Frontal cortex (tissue), 4 donors: Measurements from ENCODE around the gene NPEPL1. TPM values are rescaled to one million over a fixed set of nuclear protein-coding genes. Genes with fewer than 3 reads are reported as not detected.
A peak's percentile ranks its signal among the peaks of the same experiment; 100 is the strongest.
"Not testable (repeated sequence)": the region's sequence is repeated elsewhere in the genome, so short reads cannot be mapped to it uniquely, and the experiment has no call there.

Experiments used
- DNase-seq, 2 donors: peaks; one replicate each; pipeline ENCODE4 v3.0.0; 2012; ENCODE audit warnings: low spot score in 2 of 2
- FAIRE-seq: peaks from 2 replicates; lab custom pipeline; 2012; peaks lifted over from hg19 to GRCh38; lab: Jason Lieb, UNC
- total RNA-seq: library from RNA; depleted of rRNA; stranded (reverse); fragments of >200 nt; gene quantifications from one replicate; pipeline ENCODE4 v1.2.3, GENCODE V29; 2014
- donor health status: control.
- donor health status: control.
- donor health status: control.

NPEPL1 gene, protein sequence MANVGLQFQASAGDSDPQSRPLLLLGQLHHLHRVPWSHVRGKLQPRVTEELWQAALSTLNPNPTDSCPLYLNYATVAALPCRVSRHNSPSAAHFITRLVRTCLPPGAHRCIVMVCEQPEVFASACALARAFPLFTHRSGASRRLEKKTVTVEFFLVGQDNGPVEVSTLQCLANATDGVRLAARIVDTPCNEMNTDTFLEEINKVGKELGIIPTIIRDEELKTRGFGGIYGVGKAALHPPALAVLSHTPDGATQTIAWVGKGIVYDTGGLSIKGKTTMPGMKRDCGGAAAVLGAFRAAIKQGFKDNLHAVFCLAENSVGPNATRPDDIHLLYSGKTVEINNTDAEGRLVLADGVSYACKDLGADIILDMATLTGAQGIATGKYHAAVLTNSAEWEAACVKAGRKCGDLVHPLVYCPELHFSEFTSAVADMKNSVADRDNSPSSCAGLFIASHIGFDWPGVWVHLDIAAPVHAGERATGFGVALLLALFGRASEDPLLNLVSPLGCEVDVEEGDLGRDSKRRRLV
- 10.2 TPM for total RNA-seq

DNA sequence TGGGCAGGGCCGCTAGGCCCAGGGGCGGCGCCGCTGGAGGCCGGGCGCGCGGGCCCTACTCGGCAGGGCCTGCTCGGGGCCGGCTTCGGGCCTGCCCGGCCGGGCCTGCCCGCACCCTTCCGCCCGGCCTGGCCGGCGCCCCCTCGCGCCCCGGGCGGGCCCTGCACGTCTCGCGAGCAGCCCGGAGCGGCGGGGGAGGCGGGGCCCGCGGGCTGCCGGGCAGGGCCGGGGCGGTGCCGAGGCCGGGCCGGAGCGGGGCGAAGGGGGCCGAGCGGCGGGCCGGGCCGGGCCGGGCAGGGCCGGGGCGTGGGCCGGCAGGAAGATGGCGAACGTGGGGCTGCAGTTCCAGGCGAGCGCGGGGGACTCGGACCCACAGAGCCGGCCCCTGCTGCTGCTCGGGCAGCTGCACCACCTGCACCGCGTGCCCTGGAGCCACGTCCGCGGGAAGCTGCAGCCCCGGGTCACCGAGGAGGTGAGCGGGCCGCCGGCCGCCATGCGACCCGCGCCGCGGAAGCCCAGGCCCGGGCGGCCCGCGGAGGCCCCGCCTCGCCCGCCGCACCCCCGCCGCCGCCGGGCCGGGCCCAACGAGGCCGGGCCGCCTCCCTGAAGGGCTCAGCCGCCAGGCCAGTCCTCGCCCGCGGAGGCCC, at the start of gene NPEPL1:
Gene NPEPL1 (plus strand): TSS at position 222 of the 647 bp plus-strand sequence. CDS start 101 bp downstream, at position 323.
- DNase-seq: peak; percentile 86 to 91
- FAIRE-seq: no peak

DNA sequence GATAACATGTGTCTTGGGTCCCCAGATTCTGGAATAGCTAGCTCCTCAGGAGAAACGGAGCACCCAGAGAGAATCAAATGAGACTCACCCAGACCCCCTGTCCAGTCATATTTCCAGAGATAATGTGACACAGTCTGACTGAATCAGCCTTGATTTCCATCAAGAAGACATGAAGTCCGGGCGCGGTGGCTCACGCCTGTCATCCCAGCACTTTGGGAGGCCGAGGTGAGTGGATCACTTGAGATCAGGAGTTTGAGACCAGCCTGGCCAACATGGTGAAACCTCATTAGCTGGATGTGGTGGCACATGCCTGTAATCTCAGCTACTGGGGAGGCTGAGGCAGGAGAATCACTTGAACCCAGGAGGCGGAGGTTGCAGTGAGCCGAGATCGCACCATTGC, 49.7 kb upstream of the NPEPL1 start:
- not testable (repeated sequence) for DNase-seq, FAIRE-seq

DNA sequence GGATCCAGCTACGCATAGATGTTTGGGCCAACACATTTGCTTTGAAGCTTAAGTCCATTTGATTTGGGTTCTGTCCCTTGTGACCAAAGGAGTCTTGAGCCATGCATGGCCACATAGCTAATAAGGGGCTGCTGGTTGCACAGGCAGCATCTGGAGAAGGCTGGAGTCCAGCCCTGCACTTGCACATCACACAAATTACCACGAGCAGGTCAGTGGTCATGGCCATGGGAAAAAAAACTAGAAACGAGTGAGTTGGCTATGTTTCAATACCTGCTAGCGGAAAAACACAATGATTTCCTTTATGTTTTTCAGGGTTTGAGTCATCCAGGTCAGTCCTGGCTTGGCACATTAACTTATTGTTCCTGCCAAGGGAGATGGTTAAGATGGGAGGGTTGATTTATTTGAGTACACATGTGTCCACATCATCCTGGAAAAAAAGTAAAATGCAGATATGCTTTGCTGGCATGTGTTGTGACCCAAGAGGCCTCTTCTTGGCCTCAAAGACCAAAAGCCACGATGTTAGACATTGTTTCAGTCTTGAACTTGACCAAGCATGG, 47.1 kb upstream of the NPEPL1 start:
- FAIRE-seq (no peak), DNase-seq (no peak)

DNA sequence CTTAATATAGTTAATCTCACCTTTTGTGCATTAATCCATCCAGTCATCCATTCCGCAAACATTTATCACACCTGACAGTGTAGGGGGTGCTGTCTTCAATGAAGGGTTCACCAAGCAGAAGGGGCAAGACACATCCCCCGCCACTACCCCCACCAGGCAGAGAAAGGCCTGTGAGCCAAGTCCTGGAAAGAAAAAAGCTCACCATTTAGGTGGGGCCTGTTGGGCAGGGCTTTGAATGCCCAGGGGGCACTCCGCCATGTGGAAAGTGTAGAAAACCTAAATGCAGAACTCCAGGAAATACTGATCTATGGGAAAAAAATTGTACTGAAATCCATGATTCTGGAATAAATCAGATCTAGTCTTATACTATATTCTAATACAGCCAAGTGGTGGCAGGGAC, 46.3 kb upstream of the NPEPL1 start:
- FAIRE-seq: no peak
- no peak for DNase-seq

DNA sequence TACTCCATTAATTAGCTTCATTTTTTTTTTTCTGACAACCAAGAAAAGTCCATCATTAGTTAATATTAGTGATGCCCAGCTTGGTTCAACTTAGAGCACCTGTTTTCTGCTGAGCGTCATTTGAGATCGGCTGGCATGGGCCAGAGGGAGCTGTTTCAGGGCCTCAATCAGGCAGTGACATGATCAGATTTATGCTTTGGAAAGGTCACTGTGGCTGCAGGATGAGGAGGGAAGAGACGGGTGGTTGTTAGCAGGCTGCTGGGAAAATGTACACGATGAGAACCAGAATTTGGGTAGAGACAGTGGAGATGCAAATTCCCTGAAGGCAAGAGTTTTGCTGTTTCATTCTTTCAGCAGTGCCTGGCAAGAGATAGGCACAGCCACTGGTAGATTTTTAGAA, 45.9 kb upstream of the NPEPL1 start:
- DNase-seq (no peak), FAIRE-seq (no peak)

DNA sequence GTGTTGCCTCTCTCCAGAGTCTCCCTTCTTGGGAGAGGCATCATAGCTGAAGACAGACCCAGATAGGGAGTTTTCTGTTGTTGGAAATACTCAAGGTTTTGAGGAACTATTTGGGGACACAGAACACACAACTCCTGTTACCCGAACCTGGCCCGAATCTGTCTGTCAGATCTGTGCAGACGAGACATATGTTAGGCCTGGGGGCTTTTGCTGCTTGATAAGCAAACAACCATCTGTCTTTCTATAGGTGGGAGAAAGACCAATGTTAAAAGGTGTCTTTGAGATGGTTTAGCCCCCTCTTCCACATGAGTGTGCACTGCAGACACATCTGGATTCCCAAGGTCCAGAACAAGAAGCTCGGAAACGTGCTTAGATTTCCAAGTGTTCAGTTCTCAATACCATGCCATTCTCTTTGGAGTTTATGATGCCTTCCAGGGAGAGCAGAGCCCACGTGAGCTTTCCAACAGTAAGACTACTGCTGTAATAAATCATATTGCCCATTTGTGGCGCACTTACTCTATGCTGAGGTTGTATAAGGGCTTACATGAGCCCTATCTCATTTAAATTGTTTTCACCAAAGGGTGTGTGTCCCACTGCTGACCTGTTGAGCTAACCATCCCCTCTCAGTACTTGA, 45.3 kb upstream of the NPEPL1 start:
- FAIRE-seq (no peak), DNase-seq (no peak)

DNA sequence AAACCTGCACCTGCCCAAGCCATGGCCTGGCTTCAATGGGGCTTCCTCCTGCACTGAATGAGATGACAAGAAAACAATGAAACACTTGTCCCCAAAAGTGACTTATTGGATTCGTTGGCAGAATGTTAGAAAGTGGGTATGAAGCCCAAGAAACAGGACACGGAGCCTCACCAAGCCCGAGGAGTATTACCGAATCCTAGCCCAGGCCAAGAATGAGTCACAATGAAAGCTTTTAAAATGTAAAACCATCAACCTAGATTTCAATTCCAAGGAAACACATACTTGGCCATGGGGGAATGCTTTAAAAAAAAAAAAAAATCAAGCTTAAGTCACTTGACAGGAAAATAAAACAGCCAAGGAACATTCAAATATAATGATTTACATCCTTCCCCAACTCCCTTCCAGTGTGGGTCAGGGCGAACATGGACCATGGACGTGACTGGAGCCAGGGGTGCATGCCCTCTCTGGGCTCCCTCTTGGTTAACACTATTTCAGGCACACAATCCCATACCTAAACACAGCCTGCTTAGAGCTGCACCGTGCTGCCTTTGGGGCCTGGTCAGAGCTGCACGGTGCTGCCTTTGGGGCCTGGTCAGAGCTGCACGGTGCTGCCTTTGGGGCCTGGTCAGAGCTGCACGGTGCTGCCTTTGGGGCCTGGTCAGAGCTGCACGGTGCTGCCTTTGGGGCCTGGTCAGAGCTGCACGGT, 44.7 kb upstream of the NPEPL1 start:
- no peak for DNase-seq
- FAIRE-seq: no peak

DNA sequence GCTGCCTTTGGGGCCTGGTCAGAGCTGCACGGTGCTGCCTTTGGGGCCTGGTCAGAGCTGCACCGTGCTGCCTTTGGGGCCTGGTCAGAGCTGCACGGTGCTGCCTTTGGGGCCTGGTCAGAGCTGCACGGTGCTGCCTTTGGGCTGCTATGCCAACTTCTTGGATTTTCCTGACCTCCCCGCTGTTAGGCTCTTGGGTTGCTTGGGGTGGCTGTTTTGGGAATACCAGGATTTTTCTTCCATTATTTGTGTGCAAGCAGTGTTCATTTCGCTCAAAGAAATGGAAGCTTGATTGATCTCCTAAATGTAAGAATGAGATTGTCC, 44.1 kb upstream of the NPEPL1 start:
- not testable (repeated sequence) for FAIRE-seq, DNase-seq

DNA sequence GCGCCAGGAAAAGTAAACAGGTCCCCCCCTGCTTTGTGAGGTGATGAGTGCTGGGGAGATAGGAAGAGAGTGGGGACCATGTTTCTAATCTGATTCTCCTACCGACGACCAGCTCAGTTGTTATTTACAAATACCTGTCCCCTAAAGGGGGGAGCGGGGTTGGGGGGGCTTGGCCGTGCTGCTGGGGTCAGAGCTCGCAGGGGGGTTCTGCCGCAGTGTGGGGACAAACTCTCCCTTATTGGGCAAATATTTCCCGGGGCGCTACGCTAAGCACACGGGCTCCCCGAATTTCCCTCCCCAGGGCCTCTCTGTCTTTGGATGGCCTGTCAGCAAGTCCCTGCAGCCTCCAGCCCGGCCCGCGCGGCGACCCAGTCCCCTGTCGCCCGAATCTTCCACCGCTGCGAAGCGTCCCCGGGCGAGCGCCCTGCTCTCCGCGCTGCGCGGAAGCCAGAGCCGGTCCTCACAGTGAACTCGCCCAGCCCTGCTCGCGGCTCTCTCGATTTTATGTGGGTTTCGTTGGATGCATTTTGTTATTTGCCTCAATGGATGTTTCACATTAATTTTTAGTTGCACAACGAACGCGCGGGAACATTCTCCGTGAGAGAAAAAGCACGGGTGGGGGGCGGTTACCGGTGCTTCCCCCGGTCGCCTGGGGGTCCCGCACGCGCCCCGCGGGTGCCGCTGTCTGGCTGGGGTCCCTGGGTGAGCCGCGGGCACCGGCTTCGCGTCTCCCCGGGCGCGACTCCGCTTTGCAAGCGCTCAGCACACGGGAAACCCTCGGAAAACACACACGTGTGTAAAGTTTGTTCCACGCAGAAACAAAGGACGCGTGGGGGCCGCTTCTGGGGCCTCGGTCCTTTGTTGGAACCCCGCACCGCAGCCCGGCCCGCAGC, 43.1 kb upstream of the NPEPL1 start:
- DNase-seq (peak in 1 of 2 donors; percentile 33), FAIRE-seq (no peak)

DNA sequence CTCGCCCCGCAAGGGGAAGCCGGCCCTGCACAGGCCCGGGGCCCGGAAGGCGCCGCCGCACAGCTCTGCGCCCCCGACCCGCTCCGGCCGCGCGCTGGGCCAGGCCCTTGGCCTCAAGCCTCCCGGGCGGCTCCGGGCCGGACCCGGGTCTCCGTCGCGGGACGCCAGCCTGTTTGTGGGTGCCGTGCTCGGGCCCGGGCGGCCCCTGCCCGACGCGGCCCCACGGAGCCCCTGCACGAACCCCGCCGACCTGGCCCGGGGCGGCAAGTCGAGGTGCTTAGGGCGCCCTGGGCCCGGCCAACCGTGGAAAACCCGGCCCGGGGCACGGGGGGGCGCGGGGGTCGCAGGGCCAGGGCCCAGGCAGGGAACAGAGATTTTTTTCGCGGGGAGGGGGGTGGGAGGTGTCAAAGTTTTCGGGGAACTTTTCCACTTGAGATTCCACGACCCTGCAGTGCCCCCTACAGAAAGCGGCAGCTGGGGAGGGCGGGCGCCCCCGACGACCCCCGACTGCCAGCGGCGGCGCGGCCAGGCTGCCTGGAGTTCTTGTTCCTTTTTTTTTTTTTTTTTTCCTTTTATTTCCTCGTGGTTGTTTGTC, 42.3 kb upstream of the NPEPL1 start:
- peak; percentile 68 to 77 for DNase-seq
- no peak for FAIRE-seq

DNA sequence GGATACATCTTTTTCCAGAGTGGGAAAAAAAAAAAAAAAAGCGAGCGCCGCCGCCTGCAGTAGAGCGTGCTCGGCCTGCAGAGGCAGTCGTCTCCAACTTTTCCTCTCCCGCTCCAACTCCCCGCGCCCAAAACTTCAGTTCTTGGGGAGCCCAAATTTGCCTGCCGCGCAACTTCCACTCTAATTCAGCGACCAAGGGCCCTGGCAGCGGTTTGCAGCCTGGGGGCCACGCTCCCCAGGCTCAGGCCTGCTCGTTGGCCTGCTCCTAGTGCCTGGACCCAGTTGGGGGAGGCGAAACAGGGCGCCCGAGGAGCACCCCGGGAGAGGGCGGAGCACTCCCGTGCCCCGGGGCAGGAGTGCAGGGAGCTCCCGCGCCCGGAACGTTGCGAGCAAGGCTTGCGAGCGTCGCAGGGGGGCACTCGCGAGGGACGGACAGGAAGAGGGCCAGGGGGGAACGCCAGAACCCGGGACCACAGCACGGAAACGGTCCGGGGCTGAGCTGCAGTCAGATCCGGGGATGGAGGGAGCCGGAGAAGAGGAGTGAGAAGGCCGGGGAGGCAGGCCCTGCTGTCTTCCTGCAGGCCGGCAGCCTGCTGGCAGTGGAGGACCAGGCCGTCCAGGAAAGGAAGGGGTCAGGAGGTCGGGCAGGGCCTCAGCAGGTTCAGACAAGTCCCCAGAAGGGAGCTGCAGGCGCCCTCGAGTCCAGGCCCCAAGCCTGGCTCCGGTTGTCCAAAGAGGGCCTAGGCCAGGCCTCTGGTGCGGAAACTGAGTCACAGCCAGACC, 41.6 kb upstream of the NPEPL1 start, which contains the start of gene STX16:
Gene STX16 (plus strand): TSS at position 508 of the 783 bp plus-strand sequence. CDS start 724 bp downstream, outside the sequence.
- FAIRE-seq (no peak), DNase-seq (peak; percentile 93)

DNA sequence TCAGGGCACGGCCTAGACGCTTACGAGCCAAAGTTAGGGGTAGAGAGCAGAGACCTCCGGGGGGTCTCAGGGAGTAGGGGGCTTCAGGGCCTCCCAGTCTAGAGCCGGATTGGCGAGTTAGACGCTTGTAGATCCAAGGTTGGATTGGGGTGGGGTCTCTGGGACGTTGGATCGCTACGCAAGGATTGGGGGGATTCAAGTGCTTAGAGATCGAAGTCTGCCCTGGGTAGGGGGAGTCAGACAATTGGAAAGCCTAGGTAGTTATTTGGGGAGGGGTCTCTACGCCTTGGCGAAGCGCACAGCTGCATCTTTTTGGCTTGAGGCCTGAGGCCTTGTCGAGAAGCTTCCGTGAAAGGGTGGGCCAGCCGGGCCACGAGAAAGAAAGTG, 41.0 kb upstream of the NPEPL1 start:
- DNase-seq: peak in 1 of 2 donors; percentile 63
- FAIRE-seq: no peak

DNA sequence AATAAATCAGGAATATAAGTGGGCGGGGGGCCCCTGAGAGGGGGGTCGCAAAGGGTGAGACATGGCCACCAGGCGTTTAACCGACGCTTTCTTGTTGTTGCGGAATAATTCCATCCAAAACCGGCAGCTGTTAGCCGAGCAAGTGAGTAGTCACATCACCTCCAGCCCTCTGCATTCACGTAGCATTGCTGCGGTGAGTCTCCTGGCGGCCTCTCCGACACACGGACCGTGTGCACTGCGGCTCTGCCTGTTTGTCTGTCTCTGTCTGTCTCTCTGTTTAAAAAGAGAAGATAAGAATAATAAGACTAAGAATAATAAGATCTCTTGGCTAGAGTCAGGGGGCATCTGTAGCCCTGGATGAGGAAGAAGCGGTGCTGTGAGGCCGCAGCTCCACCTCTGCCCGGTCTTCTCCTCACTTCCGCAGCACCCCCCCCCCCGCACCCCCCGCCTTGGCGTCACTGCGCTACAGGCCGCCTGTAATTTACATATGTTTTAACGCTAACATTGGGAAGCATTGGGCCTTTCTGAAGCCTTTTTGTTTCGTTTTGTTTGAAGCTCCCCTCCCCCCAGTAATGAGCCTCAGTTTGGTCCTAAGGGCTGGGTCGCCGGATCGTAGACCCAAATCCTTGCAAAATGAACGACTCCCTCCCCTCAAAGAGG, 40.5 kb upstream of the NPEPL1 start:
- FAIRE-seq: no peak

DNA sequence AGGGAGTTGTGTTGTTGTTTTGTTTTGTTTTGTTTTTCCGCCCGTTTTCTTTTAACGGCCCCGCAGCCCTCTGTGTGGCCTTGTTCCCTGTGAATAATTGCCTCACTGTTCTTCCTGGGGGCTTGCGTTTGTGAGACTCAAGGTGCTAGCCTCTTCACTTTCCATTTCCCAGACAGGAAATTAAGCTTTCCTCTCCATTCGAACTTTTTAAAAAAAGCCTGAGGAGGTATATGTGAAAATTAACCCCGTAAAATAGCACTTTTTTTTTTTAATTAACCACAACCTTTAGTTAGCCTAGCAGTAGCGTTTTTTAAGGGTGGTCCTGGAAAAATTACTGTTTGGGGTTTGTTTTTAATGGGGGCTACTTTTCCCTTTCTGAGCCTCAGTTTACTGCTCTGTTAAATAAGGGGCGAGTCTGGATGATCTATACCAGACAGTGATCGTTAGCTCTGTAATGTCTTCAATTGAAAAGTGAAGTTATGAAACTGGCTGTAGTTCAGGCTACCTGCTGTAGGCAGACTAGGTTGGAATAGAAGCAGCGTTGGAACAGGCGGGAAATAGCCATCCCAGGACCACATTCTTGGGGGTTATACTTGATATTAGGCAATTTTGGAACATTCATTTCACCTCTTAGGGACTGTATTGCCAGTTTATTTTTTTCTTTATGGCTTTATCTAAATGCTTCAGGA, 39.9 kb upstream of the NPEPL1 start:
- no peak for FAIRE-seq
- DNase-seq: no peak

More for the DNA sequence above, 40.5 kb upstream of the NPEPL1 start:
- DNase-seq: peak; percentile 50 to 62

DNA sequence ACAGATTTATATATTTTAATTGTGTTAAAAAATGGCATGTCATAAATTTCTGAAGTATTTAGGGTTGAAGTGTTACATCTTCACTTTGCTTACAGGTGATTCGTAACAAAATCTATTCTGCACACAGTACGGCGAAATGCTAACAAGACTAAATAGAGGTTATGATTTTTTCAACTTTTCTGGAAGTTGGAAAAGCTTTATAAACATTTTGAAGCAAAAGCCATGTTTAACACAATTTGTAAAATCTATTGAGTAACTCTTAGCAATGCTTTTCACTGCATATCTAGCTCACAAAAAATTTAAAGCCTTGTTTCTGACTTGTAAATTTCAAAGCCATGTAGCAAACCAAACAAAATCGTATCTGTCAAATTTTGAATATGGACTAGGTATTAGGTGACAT, 38.3 kb upstream of the NPEPL1 start:
- DNase-seq: no peak
- no peak for FAIRE-seq

DNA sequence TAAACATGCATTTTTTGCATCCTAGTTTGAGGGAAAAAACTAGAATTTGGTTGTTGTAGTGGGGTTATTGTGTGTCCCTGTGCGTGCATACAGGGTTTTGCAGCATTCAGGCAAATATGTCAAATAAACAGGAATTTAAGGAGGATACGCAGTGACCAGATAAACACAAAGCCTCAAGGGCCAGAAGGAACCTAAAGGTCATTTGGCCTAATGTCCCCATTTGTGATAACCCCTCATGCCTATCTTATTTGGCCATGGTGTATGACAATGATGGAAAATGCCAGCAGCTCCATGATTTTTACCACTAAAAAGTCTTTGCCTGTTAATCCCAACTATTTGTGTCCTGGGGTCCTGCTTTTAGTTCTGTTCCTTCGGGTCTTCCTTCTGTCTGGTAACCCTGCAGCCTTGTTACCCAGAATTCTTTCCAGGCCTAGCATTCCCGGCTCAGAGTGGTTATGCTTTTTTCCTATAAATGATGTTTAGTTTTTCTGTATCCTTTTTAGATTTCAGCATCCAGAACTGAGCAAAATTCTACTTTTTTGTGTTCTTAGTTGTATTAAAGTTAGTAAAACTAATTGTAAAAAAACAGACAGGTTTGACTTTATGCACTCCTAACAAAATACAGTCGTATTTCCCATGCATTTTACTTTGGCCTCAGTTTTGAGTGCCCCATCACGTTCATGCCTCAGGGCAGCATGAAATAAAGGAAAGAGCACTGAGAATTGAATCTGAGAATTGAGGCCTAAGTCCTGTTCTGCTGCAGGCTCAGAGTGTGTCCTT, 37.1 kb upstream of the NPEPL1 start:
- FAIRE-seq (no peak), DNase-seq (no peak)
